Neuronal stem cell (in vitro differentiated cells): Measurements from ENCODE around the gene PLN.

Experiments
- DNase-seq: peaks from one replicate; pipeline ENCODE4 v3.0.0-alpha.2; 2013; ENCODE audit warnings: low spot score
- H2AFZ ChIP-seq: one replicate; pipeline ENCODE4 v1.6.1; 2013; ENCODE audit warnings: mild to moderate bottlenecking, low read length, inconsistent platforms
- H2AK5ac ChIP-seq: 2 replicates; pipeline ENCODE4 v1.6.1; 2013; ENCODE audit warnings: low read depth, mild to moderate bottlenecking, inconsistent platforms, low read length, moderate library complexity, mixed read lengths
- H2BK120ac ChIP-seq: 2 replicates; pipeline ENCODE4 v1.6.1; 2013; ENCODE audit warnings: low read depth, mild to moderate bottlenecking, inconsistent platforms, low read length, moderate library complexity, mixed read lengths
- H2BK12ac ChIP-seq: one replicate; pipeline ENCODE4 v1.6.1; 2013; ENCODE audit warnings: low read length, inconsistent platforms
- H2BK15ac ChIP-seq: 2 replicates; pipeline ENCODE4 v1.6.1; 2013; ENCODE audit warnings: mild to moderate bottlenecking, low read length, inconsistent platforms, mixed read lengths
- H2BK5ac ChIP-seq: one replicate; pipeline ENCODE4 v1.6.1; 2013; ENCODE audit warnings: inconsistent platforms, mild to moderate bottlenecking, low read length, moderate library complexity
- H3K14ac ChIP-seq: one replicate; pipeline ENCODE4 v1.6.1; 2013; ENCODE audit warnings: low read length, inconsistent platforms
- H3K18ac ChIP-seq: 2 replicates; pipeline ENCODE4 v1.6.1; 2013; ENCODE audit warnings: low read length, inconsistent platforms
- H3K23ac ChIP-seq: 2 replicates; pipeline ENCODE4 v1.6.1; 2013; ENCODE audit warnings: low read depth, mild to moderate bottlenecking, mixed read lengths, low read length, inconsistent platforms; ENCODE audit not compliant: poor library complexity
- H3K27ac ChIP-seq: replicated peaks from 3 replicates; pipeline ENCODE4 v1.5.1; 2013; ENCODE audit warnings: low read length, inconsistent platforms
- H3K27me3 ChIP-seq, 3 experiments: 2 replicates each; pipeline ENCODE4 v1.6.1; 2013; ENCODE audit warnings: low read length in 3 of 3, mild to moderate bottlenecking in 2 of 3, inconsistent platforms in 1 of 3, low read depth in 1 of 3, mixed read lengths in 1 of 3, moderate library complexity in 1 of 3; ENCODE audit not compliant: control insufficient read depth in 3 of 3, insufficient read depth in 3 of 3
- H3K36me3 ChIP-seq, 2 donors: replicated peaks in 1 of 2; 2 replicates each; pipeline ENCODE4 v1.6.1; 2013; ENCODE audit warnings: low read length in 2 of 2; ENCODE audit not compliant: control insufficient read depth in 2 of 2, insufficient read depth in 2 of 2
- H3K4ac ChIP-seq: 2 replicates; pipeline ENCODE4 v1.6.1; 2013; ENCODE audit warnings: inconsistent platforms, mild to moderate bottlenecking, low read length, moderate library complexity
- H3K4me1 ChIP-seq, 2 donors: 1 replicate in 1 of 2; 2 replicates in 1 of 2; pipeline ENCODE4 v1.6.1; 2013; ENCODE audit warnings: low read length in 2 of 2, low read depth in 1 of 2; ENCODE audit not compliant: control insufficient read depth in 2 of 2, insufficient read depth in 1 of 2
- H3K4me2 ChIP-seq: one replicate; pipeline ENCODE4 v1.6.1; 2013; ENCODE audit warnings: mild to moderate bottlenecking, low read length, inconsistent platforms; ENCODE audit not compliant: insufficient read depth, poor library complexity, severe bottlenecking
- H3K4me3 ChIP-seq, 2 donors: 2 replicates each; pipeline ENCODE4 v1.5.1; 2013; ENCODE audit warnings: low read length in 2 of 2, mild to moderate bottlenecking in 2 of 2, inconsistent platforms in 1 of 2, moderate library complexity in 1 of 2
- H3K79me1 ChIP-seq: one replicate; pipeline ENCODE4 v1.6.1; 2013; ENCODE audit warnings: low read depth, mild to moderate bottlenecking, inconsistent platforms, low read length, moderate library complexity
- H3K9ac ChIP-seq: one replicate; pipeline ENCODE4 v1.6.1; 2013; ENCODE audit warnings: mild to moderate bottlenecking, low read depth, low read length, inconsistent platforms; ENCODE audit not compliant: poor library complexity
- H3K9me3 ChIP-seq, 2 donors: replicated peaks in 1 of 2; 2 replicates each; pipeline versions ENCODE3 to v1.6.1; 2013; ENCODE audit warnings: low read length in 2 of 2, mild to moderate bottlenecking in 2 of 2, inconsistent platforms in 1 of 2, low read depth in 1 of 2, mixed read lengths in 1 of 2, moderate library complexity in 1 of 2; ENCODE audit not compliant: control insufficient read depth in 2 of 2, insufficient read depth in 1 of 2
- H4K8ac ChIP-seq: one replicate; pipeline ENCODE4 v1.6.1; 2013; ENCODE audit warnings: low read depth, mild to moderate bottlenecking, inconsistent platforms, low read length, moderate library complexity
- H4K91ac ChIP-seq: one replicate; pipeline ENCODE4 v1.6.1; 2013; ENCODE audit warnings: low read length, low read depth, mild to moderate bottlenecking, inconsistent platforms; ENCODE audit not compliant: poor library complexity
- WGBS, 2 donors: extraction: QIAGEN DNeasy Blood & Tissue Kit; methylation state at CpG; one replicate each; pipeline ENCODE4 v1.1.7; 2013; ENCODE audit warnings: missing lambda C conversion rate in 2 of 2, mixed read lengths in 1 of 2; ENCODE audit not compliant: insufficient read length in 2 of 2, insufficient replicate concordance in 1 of 2; ENCODE audit errors: extremely low coverage in 2 of 2; 5-methylcytosine and 5-hydroxymethylcytosine counted together

The PLN gene

GRCh38 chr6:118562248-118562647, 14.2 kb downstream of the PLN start:
- Histone ChIP-seq H3K27me3 (no peaks in the 10 kb centered on the region), H2AFZ (no peak overlapping the region), H3K9ac (no peak overlapping the region), H3K14ac (no peak overlapping the region), H4K91ac (no peak overlapping the region), H3K4ac (no peak overlapping the region), H3K23ac (no peak overlapping the region), H3K18ac (no peak overlapping the region), H3K4me2 (no peak overlapping the region), H2AK5ac (no peak overlapping the region), H2BK120ac (no peak overlapping the region), H3K36me3 (peaks cover 0 to 16% of the 10 kb centered on the region in 2 donors), H2BK12ac (no peak overlapping the region), H2BK15ac (no peak overlapping the region), H3K4me1 (no peaks in the 10 kb centered on the region), H2BK5ac (no peak overlapping the region), H3K27ac (no peak overlapping the region), H3K9me3 (no peaks in the 10 kb centered on the region), H3K4me3 (no peak overlapping the region), H4K8ac (no peak overlapping the region), H3K79me1 (no peaks in the 10 kb centered on the region)
- DNase-seq = no peak
- no CpG with 5 or more reads among the region's 1 CpG for WGBS, 2 donors

- H4K91ac ChIP-seq = no peak overlapping the region
- DNase-seq = no peak
- H2BK12ac ChIP-seq = no peak overlapping the region
- no peak overlapping the region for H4K8ac ChIP-seq
- H3K79me1 ChIP-seq = no peaks in the 10 kb centered on the region
- no peak overlapping the region for H3K9ac ChIP-seq
- H3K4me2 ChIP-seq = no peak overlapping the region
- no peak overlapping the region for H3K14ac ChIP-seq
- H3K23ac ChIP-seq = no peak overlapping the region
- H3K36me3 ChIP-seq = peaks cover 0 to 16% of the 10 kb centered on the region in 2 donors
- H3K4ac ChIP-seq = no peak overlapping the region
- no peaks in the 10 kb centered on the region for H3K9me3 ChIP-seq
- no peaks in the 10 kb centered on the region for H3K27me3 ChIP-seq
- H2AK5ac ChIP-seq = no peak overlapping the region
- no peak overlapping the region for H3K27ac ChIP-seq
- no peak overlapping the region for H2BK120ac ChIP-seq
- no peak overlapping the region for H2AFZ ChIP-seq
- H3K4me1 ChIP-seq = no peaks in the 10 kb centered on the region
- no peak overlapping the region for H3K4me3 ChIP-seq
- H2BK5ac ChIP-seq = no peak overlapping the region
- H3K18ac ChIP-seq = no peak overlapping the region
- H2BK15ac ChIP-seq = no peak overlapping the region
- WGBS, 2 donors = no CpG with 5 or more reads among the region's 1 CpG
These were observed 14.9 kb downstream of the PLN start for GRCh38 chr6:118562959-118563358.

- Histone ChIP-seq H3K23ac (no peak overlapping the region), H4K8ac (no peak overlapping the region), H2AK5ac (no peak overlapping the region), H3K36me3 (peaks cover 0 to 16% of the 10 kb centered on the region in 2 donors), H3K4me3 (no peak overlapping the region), H3K27me3 (no peaks in the 10 kb centered on the region), H3K14ac (no peak overlapping the region), H3K4me1 (no peaks in the 10 kb centered on the region), H3K4ac (no peak overlapping the region), H2BK15ac (no peak overlapping the region), H3K4me2 (no peak overlapping the region), H3K79me1 (no peaks in the 10 kb centered on the region), H4K91ac (no peak overlapping the region), H2AFZ (no peak overlapping the region), H3K27ac (no peak overlapping the region), H3K18ac (no peak overlapping the region), H3K9me3 (no peaks in the 10 kb centered on the region), H3K9ac (no peak overlapping the region), H2BK120ac (no peak overlapping the region), H2BK12ac (no peak overlapping the region), H2BK5ac (no peak overlapping the region)
- no peak for DNase-seq
- no CpG with 5 or more reads among the region's 5 CpGs for WGBS, 2 donors
These were observed 17.3 kb downstream of the PLN start for GRCh38 chr6:118565311-118565960.

- no peaks in the 10 kb centered on the region for H3K79me1 ChIP-seq
- no peak overlapping the region for H3K27ac ChIP-seq
- H3K4me1 ChIP-seq = no peaks in the 10 kb centered on the region
- H3K14ac ChIP-seq = no peak overlapping the region
- H2BK12ac ChIP-seq = no peak overlapping the region
- H2AFZ ChIP-seq = no peak overlapping the region
- no peak overlapping the region for H3K4ac ChIP-seq
- WGBS, 2 donors = no CpG with 5 or more reads among the region's 3 CpGs
- H4K8ac ChIP-seq = no peak overlapping the region
- H2AK5ac ChIP-seq = no peak overlapping the region
- no peak overlapping the region for H2BK120ac ChIP-seq
- H2BK5ac ChIP-seq = no peak overlapping the region
- no peak overlapping the region for H2BK15ac ChIP-seq
- no peak overlapping the region for H3K4me3 ChIP-seq
- no peak overlapping the region for H3K4me2 ChIP-seq
- H3K9ac ChIP-seq = no peak overlapping the region
- no peak overlapping the region for H4K91ac ChIP-seq
- H3K27me3 ChIP-seq = no peaks in the 10 kb centered on the region
- DNase-seq = no peak
- peaks cover 0 to 5% of the 10 kb centered on the region in 2 donors for H3K9me3 ChIP-seq
- no peak overlapping the region for H3K18ac ChIP-seq
- no peak overlapping the region for H3K23ac ChIP-seq
- peaks cover 0 to 16% of the 10 kb centered on the region in 2 donors for H3K36me3 ChIP-seq
These were observed 19.9 kb downstream of the PLN start for GRCh38 chr6:118567974-118568373.
